IPS-NIHi11 (cell line): Measurements from ENCODE around the gene PRKRIP1.
"Not testable (repeated sequence)": the region's sequence is repeated elsewhere in the genome, so short reads cannot be mapped to it uniquely, and the experiment has no call there.

Experiments
- DNase-seq: peaks from one replicate; pipeline ENCODE4 v3.0.0; 2012; ENCODE audit warnings: mixed read lengths, low spot score

Gene PRKRIP1

GRCh38 chr7:102431617-102432298, 35.6 kb downstream of the PRKRIP1 start:
- no peak for DNase-seq

- no peak for DNase-seq
Observed at GRCh38 chr7:102432442-102433218, 36.5 kb downstream of the PRKRIP1 start.

- peak; percentile 96 for DNase-seq
Observed at GRCh38 chr7:102433219-102434038, 37.3 kb downstream of the PRKRIP1 start, which contains the start of gene ORAI2. Gene ORAI2, plus strand, starts transcription at chr7:102433575. Its CDS starts 5,382 bp downstream, at chr7:102438957.

GRCh38 chr7:102434039-102434486, 37.9 kb downstream of the PRKRIP1 start:
- DNase-seq, result no peak

- no peak for DNase-seq
Observed at GRCh38 chr7:102436118-102436517, 40.0 kb downstream of the PRKRIP1 start.

GRCh38 chr7:102439963-102440795, 44.0 kb downstream of the PRKRIP1 start:
- peak; percentile 65 for DNase-seq

- no peak for DNase-seq
Observed at GRCh38 chr7:102444961-102445673, 49.0 kb downstream of the PRKRIP1 start.

- DNase-seq, result no peak
Observed at GRCh38 chr7:102445674-102446071, 49.5 kb downstream of the PRKRIP1 start.

- DNase-seq, result no peak
Observed at GRCh38 chr7:102446387-102447156, 50.4 kb downstream of the PRKRIP1 start.

- DNase-seq, result no peak
Observed at GRCh38 chr7:102447311-102447710, 51.1 kb downstream of the PRKRIP1 start.

GRCh38 chr7:102449136-102449535, 53.0 kb downstream of the PRKRIP1 start:
- DNase-seq, result no peak

GRCh38 chr7:102450242-102450641, 54.1 kb downstream of the PRKRIP1 start:
- no peak for DNase-seq

GRCh38 chr7:102451371-102452054, 55.4 kb downstream of the PRKRIP1 start:
- DNase-seq, result peak; percentile 88

- no peak for DNase-seq
Observed at GRCh38 chr7:102452451-102452850, 56.3 kb downstream of the PRKRIP1 start.

- DNase-seq, result no peak
Observed at GRCh38 chr7:102453319-102453718, 57.2 kb downstream of the PRKRIP1 start.

- no peak for DNase-seq
Observed at GRCh38 chr7:102454468-102454867, 58.3 kb downstream of the PRKRIP1 start.

GRCh38 chr7:102454932-102455331, 58.8 kb downstream of the PRKRIP1 start:
- DNase-seq, result not testable (repeated sequence)

GRCh38 chr7:102455596-102455995, 59.4 kb downstream of the PRKRIP1 start:
- DNase-seq, result no peak

GRCh38 chr7:102456327-102456726, 60.2 kb downstream of the PRKRIP1 start:
- DNase-seq, result no peak
